NCI-H526 (cell line): Measurements from ENCODE around the gene APLN.

Source experiments
- DNase-seq, 2 experiments: peaks; one replicate each; lab custom pipeline; 2025; lab: John Stamatoyannopoulos, UW

The APLN gene

DNA sequence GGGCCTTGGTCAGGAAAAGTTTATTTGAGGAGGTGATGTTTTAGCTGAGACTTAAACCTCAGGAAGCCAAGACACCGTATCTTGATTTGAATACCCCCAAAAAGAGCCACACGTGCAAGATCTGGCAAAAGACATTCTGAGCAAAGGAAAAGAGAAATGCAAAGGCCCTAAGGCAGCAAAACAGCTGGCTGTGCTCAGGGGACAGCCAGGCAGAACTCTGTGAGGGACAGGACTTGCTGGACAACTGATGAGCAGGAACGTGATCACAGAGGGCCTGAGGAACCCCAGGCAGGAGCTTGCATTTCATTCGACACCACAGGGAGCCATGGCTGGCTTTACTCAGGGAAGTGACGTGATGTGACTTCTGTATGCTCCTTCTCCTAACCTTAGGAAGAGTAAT lies 58.7 kb downstream of the APLN start:
- DNase-seq, result no peak
